ENCODE measurements around the gene METRN. TPM values are rescaled to one million over a fixed set of nuclear protein-coding genes. Genes with fewer than 3 reads are reported as not detected.
A peak's percentile ranks its signal among the peaks of the same experiment; 100 is the strongest.

METRN gene
- total RNA-seq, 4 donors from 2014 or later = 19.1 to 76.5 (median 26.7) TPM

DNA sequence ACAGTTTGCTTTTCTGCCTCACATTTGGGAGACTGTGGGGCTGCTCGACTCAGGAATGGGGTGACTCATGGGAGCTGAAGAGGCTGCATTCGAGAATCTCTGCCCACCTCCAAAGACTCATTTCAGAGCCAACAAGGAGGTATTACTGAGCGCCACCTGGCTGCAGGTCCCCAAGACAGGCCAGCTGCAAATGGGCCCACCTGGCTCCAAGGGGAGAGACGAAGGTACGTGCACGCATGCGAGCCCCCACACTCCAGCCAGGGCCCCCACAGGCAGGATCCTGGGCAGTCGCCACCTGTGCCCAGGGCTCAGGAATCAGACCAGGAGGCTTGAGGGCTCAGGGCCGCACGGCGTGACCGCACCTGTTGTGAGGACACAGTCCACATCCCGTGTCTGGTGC lies 18.0 kb downstream of the METRN start:
- Histone ChIP-seq H3K4me3 (no peak overlapping the region), H3K27ac (no peak overlapping the region), H3K36me3 (no peaks in the 10 kb centered on the region), H3K4me1 (peaks cover 0 to 2% of the 10 kb centered on the region in 2 donors), H3K9me3 (no peaks in the 10 kb centered on the region), H3K27me3 (peaks cover 0 to 10% of the 10 kb centered on the region in 2 donors)
- TF ChIP-seq, protein P1, sequence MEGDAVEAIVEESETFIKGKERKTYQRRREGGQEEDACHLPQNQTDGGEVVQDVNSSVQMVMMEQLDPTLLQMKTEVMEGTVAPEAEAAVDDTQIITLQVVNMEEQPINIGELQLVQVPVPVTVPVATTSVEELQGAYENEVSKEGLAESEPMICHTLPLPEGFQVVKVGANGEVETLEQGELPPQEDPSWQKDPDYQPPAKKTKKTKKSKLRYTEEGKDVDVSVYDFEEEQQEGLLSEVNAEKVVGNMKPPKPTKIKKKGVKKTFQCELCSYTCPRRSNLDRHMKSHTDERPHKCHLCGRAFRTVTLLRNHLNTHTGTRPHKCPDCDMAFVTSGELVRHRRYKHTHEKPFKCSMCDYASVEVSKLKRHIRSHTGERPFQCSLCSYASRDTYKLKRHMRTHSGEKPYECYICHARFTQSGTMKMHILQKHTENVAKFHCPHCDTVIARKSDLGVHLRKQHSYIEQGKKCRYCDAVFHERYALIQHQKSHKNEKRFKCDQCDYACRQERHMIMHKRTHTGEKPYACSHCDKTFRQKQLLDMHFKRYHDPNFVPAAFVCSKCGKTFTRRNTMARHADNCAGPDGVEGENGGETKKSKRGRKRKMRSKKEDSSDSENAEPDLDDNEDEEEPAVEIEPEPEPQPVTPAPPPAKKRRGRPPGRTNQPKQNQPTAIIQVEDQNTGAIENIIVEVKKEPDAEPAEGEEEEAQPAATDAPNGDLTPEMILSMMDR (IDR thresholded peaks at IDR 0.05) = no peak
- no peak for TF ChIP-seq POLR2A (IDR thresholded peaks at IDR 0.05)
- no peak for DNase-seq
- intact Hi-C loops (cut with DNase I; ENCODE audit: low total_unique reads) = no loop called here

DNA sequence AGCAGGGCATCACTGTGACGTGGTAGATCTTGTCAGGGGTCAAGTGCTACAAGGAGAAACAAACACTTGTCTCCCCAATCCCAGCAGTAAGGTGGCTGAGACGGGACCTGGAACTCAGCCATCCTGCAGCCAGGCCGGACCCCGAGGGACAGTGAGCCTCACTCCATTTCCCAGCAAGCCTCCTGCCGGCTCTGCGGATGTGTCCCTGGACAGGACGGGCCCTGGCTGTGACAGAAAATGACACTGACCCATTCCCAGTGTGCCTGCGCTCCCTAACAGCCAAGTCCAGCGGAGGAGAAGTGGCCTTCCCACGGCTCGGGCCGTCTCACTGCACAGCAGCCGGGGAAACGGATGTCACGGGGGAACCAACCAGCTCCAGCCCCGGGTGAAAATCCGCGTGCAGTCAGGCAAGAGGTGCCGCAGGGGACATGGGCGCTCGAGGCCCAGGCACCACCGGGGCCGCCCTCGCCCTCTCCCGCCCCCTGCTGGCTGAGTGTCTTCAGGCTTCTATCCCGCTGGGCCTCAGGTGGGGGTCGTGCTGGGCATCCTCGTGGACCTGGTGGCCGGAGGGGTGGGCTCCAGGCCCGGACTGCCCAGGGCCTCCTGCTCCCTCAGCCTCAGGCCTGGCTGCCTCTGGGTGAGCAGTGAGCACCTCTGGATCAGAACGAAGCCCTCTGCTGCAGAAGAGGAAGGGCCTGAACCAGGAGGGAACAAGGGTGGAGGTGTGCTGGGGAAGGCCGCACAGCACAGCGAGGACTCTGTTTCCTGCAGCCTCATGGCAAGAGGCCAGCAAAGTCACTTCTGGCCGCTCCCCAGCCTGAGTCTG lies 18.7 kb downstream of the METRN start:
- Histone ChIP-seq H3K4me3 (no peak overlapping the region), H3K27ac (no peak overlapping the region), H3K36me3 (no peaks in the 10 kb centered on the region), H3K9me3 (no peaks in the 10 kb centered on the region), H3K4me1 (no peaks in the 10 kb centered on the region), H3K27me3 (peaks cover 0 to 4% of the 10 kb centered on the region in 2 donors)
- TF ChIP-seq, protein P1 (IDR thresholded peaks at IDR 0.05) = no peak
- TF ChIP-seq POLR2A (IDR thresholded peaks at IDR 0.05) = no peak
- DNase-seq = peak in 1 of 2 donors; percentile 17
- intact Hi-C loops (cut with DNase I; ENCODE audit: low total_unique reads) = no loop called here

DNA sequence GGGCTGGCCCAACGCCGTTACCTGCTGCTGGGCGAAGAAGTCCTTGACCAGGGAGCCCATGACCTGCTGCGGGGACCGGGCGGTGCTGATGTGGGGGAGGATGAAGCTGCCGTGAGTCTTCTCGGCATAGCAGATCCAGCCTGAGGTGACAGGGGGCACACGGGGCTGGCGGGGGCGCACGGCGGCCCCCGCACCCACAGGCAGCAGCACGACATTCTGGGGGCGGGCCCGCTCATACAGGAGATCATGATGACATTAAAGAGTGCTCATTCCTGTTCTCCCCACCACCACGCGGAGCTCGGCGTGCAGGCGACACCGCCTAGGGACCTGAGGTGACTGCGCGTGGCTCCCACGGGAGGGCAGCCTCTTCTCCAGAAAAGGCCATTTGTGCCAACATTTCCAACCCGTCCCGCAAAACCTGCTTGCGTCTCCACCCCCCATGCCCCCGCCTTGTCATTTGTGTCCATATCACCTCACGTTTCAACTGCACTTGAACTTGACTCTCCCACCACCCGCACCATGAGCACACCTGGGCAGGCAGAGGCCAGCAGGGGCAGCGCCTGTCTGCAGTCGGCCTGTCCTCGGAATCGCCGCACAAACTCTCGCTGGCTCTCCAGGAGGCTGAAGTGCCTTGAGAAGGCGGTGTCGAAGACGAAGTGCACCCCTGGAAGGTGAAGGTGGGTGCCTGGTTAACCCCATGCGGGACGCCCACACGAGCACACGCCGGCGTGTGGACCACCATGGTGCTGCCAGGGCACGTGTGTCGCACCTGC lies 19.5 kb downstream of the METRN start:
- TF ChIP-seq POLR2A (IDR thresholded peaks at IDR 0.05) = no peak
- TF ChIP-seq, protein P1 (IDR thresholded peaks at IDR 0.05) = no peak
- Histone ChIP-seq H3K4me3 (no peak overlapping the region), H3K36me3 (no peaks in the 10 kb centered on the region), H3K4me1 (no peaks in the 10 kb centered on the region), H3K27me3 (no peaks in the 10 kb centered on the region), H3K27ac (no peak overlapping the region), H3K9me3 (no peaks in the 10 kb centered on the region)
- no peak for DNase-seq
- intact Hi-C loops (cut with DNase I; ENCODE audit: low total_unique reads) = no loop called here

GRCh38 chr16:734981-735881 lies 20.3 kb downstream of the METRN start:
- intact Hi-C loops (cut with DNase I; ENCODE audit: low total_unique reads) = no loop called here

More at GRCh38 chr16:734981-735881, 20.3 kb downstream of the METRN start:
- no peak for DNase-seq
- no peaks in the 10 kb centered on the region for H3K9me3 ChIP-seq
- no peak overlapping the region for H3K4me3 ChIP-seq
- H3K36me3 ChIP-seq = no peaks in the 10 kb centered on the region
- TF ChIP-seq, protein P1 (IDR thresholded peaks at IDR 0.05) = no peak
- no peak for TF ChIP-seq POLR2A (IDR thresholded peaks at IDR 0.05)
- no peaks in the 10 kb centered on the region for H3K27me3 ChIP-seq
- peaks cover 0 to 8% of the 10 kb centered on the region in 2 donors for H3K4me1 ChIP-seq
- H3K27ac ChIP-seq = no peak overlapping the region
